K562 (cell line): ENCODE results near the gene MTF1. TPM values are rescaled to one million over a fixed set of nuclear protein-coding genes. Genes with fewer than 3 reads are reported as not detected.

ENCODE experiments used
- MXI1 ChIP-seq: IDR thresholded peaks from 2 replicates; pipeline ENCODE4 v1.6.1; 2011; ENCODE audit warnings: low read depth, mild to moderate bottlenecking, improper control_type of control experiment, low read length
- RAD21 ChIP-seq, 2 experiments: fragments of 250-450 bp in 1 of 2; fragments of 450-650 bp in 1 of 2; sonication (Bioruptor Pico) in 1 of 2; formaldehyde crosslinking in 1 of 2; IDR thresholded peaks in 1 of 2; conservative IDR thresholded peaks in 1 of 2; 2 replicates each; pipeline versions ENCODE4 v1.4.0 to v1.8.0; 2020 to 2022; ENCODE audit warnings: mild to moderate bottlenecking in 2 of 2, moderate library complexity in 1 of 2
- SRSF1 ChIP-seq: fragments of 200-400 bp; formaldehyde crosslinking; IDR thresholded peaks from 2 replicates; pipeline ENCODE4 v1.6.1; 2017; ENCODE audit warnings: mild to moderate bottlenecking, low read depth, low read length, moderate library complexity
- TAF1 ChIP-seq: IDR thresholded peaks from 2 replicates; pipeline ENCODE4 v1.6.1; 2011; ENCODE audit warnings: mild to moderate bottlenecking, low read length, moderate library complexity; ENCODE audit not compliant: insufficient read depth, control insufficient read depth, severe bottlenecking; ENCODE audit errors: extremely low read depth
- USF2 ChIP-seq: sonication (generic); formaldehyde crosslinking; IDR thresholded peaks from 2 replicates; pipeline ENCODE4 v1.5.0; 2020; ENCODE audit warnings: missing genetic modification reagents
- ZNF609 ChIP-seq: sonication (generic); formaldehyde crosslinking; IDR thresholded peaks from 2 replicates; pipeline ENCODE4 v1.8.1; 2023; ENCODE audit warnings: missing genetic modification reagents, mild to moderate bottlenecking, borderline replicate concordance
- polyA plus RNA-seq, 8 experiments: library from polyadenylated mRNA; depleted of rRNA in 4 of 8; stranded (reverse) in 5 of 8; unstranded in 3 of 8; fragments of >200 nt; fragmentation: Nextera tagmentation in 2 of 8; fragmentation: Illumina TruSeq in 1 of 8; extraction: Ambion mirVana in 2 of 8; extraction: Trizol in 1 of 8; gene quantifications; 2 replicates each; pipeline versions ENCODE4 v1.2.1 to v1.2.3, GENCODE V29; 2011 to 2014; ENCODE audit warnings: inconsistent platforms in 1 of 8, missing spikeins in 1 of 8
- total RNA-seq, 7 experiments: library from RNA; depleted of rRNA in 6 of 7; stranded (reverse); fragments of >200 nt in 6 of 7; fragmentation: Illumina TruSeq in 2 of 7; extraction: Trizol in 2 of 7; gene quantifications; 2 replicates each; pipeline versions ENCODE4 v1.2.1 to v1.2.3, GENCODE V29; 2011 to 2021; ENCODE audit warnings: low replicate concordance in 1 of 7
- TF ChIP-seq, protein P1 (sequence below): sonication (generic); formaldehyde crosslinking; IDR thresholded peaks from 2 replicates; pipeline ENCODE4 v1.8.1; 2022; ENCODE audit warnings: missing genetic modification reagents
- TF ChIP-seq, protein P2 (sequence below): IDR thresholded peaks from 2 replicates; pipeline ENCODE4 v1.6.1; 2011; ENCODE audit warnings: borderline replicate concordance, low read depth, mild to moderate bottlenecking, moderate library complexity, low read length; ENCODE audit not compliant: insufficient read depth, poor library complexity, severe bottlenecking
- TF ChIP-seq, protein P3 (sequence below): fragments of 450-650 bp; IDR thresholded peaks from 2 replicates; pipeline ENCODE4 v1.6.1; 2016
- TF ChIP-seq, protein P4 (sequence below): fragments of 450-650 bp; IDR thresholded peaks from 2 replicates; pipeline ENCODE4 v1.6.1; 2017; ENCODE audit warnings: antibody characterized with exemption, mild to moderate bottlenecking

MTF1 gene
- total and polyA plus RNA-seq, 9 of the 15 experiments (the other 6 are each of a cell fraction or from before 2014, with no cell fraction given) = 1.1 to 12.2 (median 4.3) TPM

DNA sequence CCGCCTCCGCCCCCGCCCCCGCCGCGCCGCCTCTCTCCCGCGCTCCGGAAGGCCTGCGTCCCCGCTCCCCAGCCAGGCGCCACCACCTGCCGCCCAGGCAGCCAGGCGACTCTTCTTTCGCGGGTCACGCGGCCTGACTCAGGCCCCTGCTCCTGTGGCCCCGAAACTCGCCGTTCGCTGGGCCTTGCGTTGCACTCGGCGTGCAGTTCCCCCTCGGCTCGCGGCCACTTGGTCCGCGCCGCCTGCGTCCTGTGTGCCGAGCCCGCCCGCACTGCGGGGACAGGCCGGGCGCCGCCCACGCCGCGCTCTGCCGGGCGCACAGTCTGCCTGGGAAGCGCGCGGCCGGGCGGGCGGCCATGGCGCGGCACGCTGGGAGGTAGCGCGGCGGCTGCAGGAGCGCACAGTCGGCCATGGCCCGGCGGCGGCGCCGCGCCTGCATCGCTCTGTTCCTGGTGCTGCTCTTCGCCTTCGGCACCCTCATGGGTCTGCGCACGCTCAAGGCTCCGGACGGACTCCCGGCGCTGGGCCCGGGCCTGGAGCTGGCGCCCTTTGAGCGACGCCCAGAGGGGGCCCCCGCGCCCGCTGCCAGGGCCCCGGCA is 65.5 kb downstream of the MTF1 start, which contains the start of gene MANEAL (continued):
- TF ChIP-seq, protein P1, sequence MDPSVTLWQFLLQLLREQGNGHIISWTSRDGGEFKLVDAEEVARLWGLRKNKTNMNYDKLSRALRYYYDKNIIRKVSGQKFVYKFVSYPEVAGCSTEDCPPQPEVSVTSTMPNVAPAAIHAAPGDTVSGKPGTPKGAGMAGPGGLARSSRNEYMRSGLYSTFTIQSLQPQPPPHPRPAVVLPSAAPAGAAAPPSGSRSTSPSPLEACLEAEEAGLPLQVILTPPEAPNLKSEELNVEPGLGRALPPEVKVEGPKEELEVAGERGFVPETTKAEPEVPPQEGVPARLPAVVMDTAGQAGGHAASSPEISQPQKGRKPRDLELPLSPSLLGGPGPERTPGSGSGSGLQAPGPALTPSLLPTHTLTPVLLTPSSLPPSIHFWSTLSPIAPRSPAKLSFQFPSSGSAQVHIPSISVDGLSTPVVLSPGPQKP = no peak
- TF ChIP-seq, protein P2, sequence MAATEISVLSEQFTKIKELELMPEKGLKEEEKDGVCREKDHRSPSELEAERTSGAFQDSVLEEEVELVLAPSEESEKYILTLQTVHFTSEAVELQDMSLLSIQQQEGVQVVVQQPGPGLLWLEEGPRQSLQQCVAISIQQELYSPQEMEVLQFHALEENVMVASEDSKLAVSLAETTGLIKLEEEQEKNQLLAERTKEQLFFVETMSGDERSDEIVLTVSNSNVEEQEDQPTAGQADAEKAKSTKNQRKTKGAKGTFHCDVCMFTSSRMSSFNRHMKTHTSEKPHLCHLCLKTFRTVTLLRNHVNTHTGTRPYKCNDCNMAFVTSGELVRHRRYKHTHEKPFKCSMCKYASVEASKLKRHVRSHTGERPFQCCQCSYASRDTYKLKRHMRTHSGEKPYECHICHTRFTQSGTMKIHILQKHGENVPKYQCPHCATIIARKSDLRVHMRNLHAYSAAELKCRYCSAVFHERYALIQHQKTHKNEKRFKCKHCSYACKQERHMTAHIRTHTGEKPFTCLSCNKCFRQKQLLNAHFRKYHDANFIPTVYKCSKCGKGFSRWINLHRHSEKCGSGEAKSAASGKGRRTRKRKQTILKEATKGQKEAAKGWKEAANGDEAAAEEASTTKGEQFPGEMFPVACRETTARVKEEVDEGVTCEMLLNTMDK = no peak
- TF ChIP-seq, protein P3, sequence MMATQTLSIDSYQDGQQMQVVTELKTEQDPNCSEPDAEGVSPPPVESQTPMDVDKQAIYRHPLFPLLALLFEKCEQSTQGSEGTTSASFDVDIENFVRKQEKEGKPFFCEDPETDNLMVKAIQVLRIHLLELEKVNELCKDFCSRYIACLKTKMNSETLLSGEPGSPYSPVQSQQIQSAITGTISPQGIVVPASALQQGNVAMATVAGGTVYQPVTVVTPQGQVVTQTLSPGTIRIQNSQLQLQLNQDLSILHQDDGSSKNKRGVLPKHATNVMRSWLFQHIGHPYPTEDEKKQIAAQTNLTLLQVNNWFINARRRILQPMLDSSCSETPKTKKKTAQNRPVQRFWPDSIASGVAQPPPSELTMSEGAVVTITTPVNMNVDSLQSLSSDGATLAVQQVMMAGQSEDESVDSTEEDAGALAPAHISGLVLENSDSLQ = no peak
- TF ChIP-seq USF2 (CRISPR knock-in tag) (no peak; the same call in 1 of the 2 replicates), TAF1 (no peak), RAD21 (CRISPR knock-in tag; conservative IDR thresholded peaks at IDR 0.05 in 1 of 2, IDR thresholded peaks at IDR 0.05 in 1 of 2) (0 out of 4 replicates have a peak, but pooled peaks of 1 of the 2 experiments have one; percentile 12), MXI1 (no peak), SRSF1 (no peak), ZNF609 (CRISPR knock-in tag) (no peak)
- TF ChIP-seq, protein P4, sequence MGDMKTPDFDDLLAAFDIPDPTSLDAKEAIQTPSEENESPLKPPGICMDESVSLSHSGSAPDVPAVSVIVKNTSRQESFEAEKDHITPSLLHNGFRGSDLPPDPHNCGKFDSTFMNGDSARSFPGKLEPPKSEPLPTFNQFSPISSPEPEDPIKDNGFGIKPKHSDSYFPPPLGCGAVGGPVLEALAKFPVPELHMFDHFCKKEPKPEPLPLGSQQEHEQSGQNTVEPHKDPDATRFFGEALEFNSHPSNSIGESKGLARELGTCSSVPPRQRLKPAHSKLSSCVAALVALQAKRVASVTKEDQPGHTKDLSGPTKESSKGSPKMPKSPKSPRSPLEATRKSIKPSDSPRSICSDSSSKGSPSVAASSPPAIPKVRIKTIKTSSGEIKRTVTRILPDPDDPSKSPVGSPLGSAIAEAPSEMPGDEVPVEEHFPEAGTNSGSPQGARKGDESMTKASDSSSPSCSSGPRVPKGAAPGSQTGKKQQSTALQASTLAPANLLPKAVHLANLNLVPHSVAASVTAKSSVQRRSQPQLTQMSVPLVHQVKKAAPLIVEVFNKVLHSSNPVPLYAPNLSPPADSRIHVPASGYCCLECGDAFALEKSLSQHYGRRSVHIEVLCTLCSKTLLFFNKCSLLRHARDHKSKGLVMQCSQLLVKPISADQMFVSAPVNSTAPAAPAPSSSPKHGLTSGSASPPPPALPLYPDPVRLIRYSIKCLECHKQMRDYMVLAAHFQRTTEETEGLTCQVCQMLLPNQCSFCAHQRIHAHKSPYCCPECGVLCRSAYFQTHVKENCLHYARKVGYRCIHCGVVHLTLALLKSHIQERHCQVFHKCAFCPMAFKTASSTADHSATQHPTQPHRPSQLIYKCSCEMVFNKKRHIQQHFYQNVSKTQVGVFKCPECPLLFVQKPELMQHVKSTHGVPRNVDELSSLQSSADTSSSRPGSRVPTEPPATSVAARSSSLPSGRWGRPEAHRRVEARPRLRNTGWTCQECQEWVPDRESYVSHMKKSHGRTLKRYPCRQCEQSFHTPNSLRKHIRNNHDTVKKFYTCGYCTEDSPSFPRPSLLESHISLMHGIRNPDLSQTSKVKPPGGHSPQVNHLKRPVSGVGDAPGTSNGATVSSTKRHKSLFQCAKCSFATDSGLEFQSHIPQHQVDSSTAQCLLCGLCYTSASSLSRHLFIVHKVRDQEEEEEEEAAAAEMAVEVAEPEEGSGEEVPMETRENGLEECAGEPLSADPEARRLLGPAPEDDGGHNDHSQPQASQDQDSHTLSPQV = no peak
